ENCODE measurements around the gene FMC1.

The FMC1 gene

GRCh38 chr7:139387594-139387993, 46.5 kb downstream of the FMC1 start:
- no peak for DNase-seq

GRCh38 chr7:139389091-139389490, 48.0 kb downstream of the FMC1 start:
- DNase-seq, result no peak

GRCh38 chr7:139389774-139390173, 48.6 kb downstream of the FMC1 start:
- no peak for DNase-seq

GRCh38 chr7:139393621-139394211, 52.6 kb downstream of the FMC1 start:
- no peak for DNase-seq

GRCh38 chr7:139394540-139394939, 53.4 kb downstream of the FMC1 start:
- no peak for DNase-seq
